Small intestine (tissue), 16 donors: ENCODE measurements around the gene PRKCE. TPM values are rescaled to one million over a fixed set of nuclear protein-coding genes. Genes with fewer than 3 reads are reported as not detected.
A peak's percentile ranks its signal among the peaks of the same experiment; 100 is the strongest.

Experiments used
- DNase-seq, 2 donors: peaks; one replicate each; pipeline versions ENCODE4 v3.0.0 to v3.0.0-alpha.2; 2013
- FAIRE-seq: peaks from 2 replicates; lab custom pipeline; 2012; peaks lifted over from hg19 to GRCh38; lab: Jason Lieb, UNC
- H3K27ac ChIP-seq, 3 donors: one replicate each; pipeline ENCODE4 v1.5.1; 2013; ENCODE audit warnings: low read length in 2 of 3, mild to moderate bottlenecking in 2 of 3, control low read depth in 1 of 3, inconsistent platforms in 1 of 3, low read depth in 1 of 3, moderate library complexity in 1 of 3
- H3K27me3 ChIP-seq, 3 donors: one replicate each; pipeline ENCODE4 v1.6.1; 2013; ENCODE audit warnings: low read length in 3 of 3, inconsistent platforms in 1 of 3; ENCODE audit not compliant: control insufficient read depth in 3 of 3, insufficient read depth in 3 of 3
- H3K36me3 ChIP-seq, 3 donors: one replicate each; pipeline ENCODE4 v1.6.1; 2013; ENCODE audit warnings: low read length in 3 of 3, inconsistent platforms in 1 of 3, low read depth in 1 of 3, mild to moderate bottlenecking in 1 of 3, moderate library complexity in 1 of 3; ENCODE audit not compliant: control insufficient read depth in 3 of 3, insufficient read depth in 2 of 3
- H3K4me1 ChIP-seq, 3 donors: one replicate each; pipeline ENCODE4 v1.6.1; 2013; ENCODE audit warnings: low read length in 2 of 3, inconsistent platforms in 1 of 3, low read depth in 1 of 3, mild to moderate bottlenecking in 1 of 3, moderate library complexity in 1 of 3; ENCODE audit not compliant: control insufficient read depth in 3 of 3, insufficient read depth in 2 of 3
- H3K4me3 ChIP-seq, 3 donors: one replicate each; pipeline ENCODE4 v1.5.1; 2013; ENCODE audit warnings: low read length in 3 of 3, control low read depth in 1 of 3, inconsistent platforms in 1 of 3, low read depth in 1 of 3, mild to moderate bottlenecking in 1 of 3, moderate library complexity in 1 of 3
- H3K9me3 ChIP-seq, 2 donors: one replicate each; pipeline ENCODE4 v1.6.1; 2013; ENCODE audit warnings: low read depth in 1 of 2, low read length in 1 of 2; ENCODE audit not compliant: control insufficient read depth in 2 of 2, insufficient read depth in 1 of 2
- WGBS, 3 donors: extraction: QIAGEN DNeasy Blood & Tissue Kit; methylation state at CpG; one replicate each; pipeline ENCODE4 v1.1.7; 2013; 5-methylcytosine and 5-hydroxymethylcytosine counted together
- long read RNA-seq, 10 donors: transcript quantifications; one replicate each; lab custom pipeline, GENCODE V29; 2026
- polyA plus RNA-seq, 4 donors: library from polyadenylated mRNA; stranded (reverse) in 3 of 4; unstranded in 1 of 4; fragments of 200-250 nt in 3 of 4; fragments of 120-200 nt in 1 of 4; gene quantifications; one replicate each; pipeline versions ENCODE4 v1.2.1 to v1.2.3, GENCODE V29; 2013
- donor health status: healthy with polysubstance abuse.
- donor health status: control.
- donor health status: control.
- donor health status: Bipolar disorder and iron deficiency.
- donor health status: healthy.

The PRKCE gene
- polyA plus RNA-seq = 1 to 10 TPM; 2.2 to 7.1 (median 5.4) TPM
- long read RNA-seq, donor 1 = 0 reads
- long read RNA-seq, donor 2 = 0 reads
- long read RNA-seq, donor 3 = 0 reads
- long read RNA-seq, donor 4 = 0 reads
- long read RNA-seq, donor 5 = 0 reads
- long read RNA-seq, donor 6 = 0 reads
- long read RNA-seq, donor 7 = 0 reads
- long read RNA-seq, donor 8 = 0 reads
- long read RNA-seq, donor 9 = 0 reads
- long read RNA-seq, donor 10, full-length matches to known transcripts = 1 of 1 reads
- long read RNA-seq, donor 10, partial matches to known transcripts = 0 of 1 reads
- long read RNA-seq, donor 10, other reads (novel, unspliced or antisense) = 0 of 1 reads

- Histone ChIP-seq H3K27me3 (no peaks in the 10 kb centered on the region), H3K4me3 (peak within 1 kb of the TSS; percentile 75 to 94 (median 80)), H3K36me3 (peaks cover 0 to 3% (median 3%) of the 10 kb centered on the region in 3 donors), H3K27ac (peak within 1 kb of the TSS; percentile 96 to 98 (median 97)), H3K4me1 (peaks cover 0 to 27% (median 4%) of the 10 kb centered on the region in 3 donors), H3K9me3 (no peaks in the 10 kb centered on the region)
- 0 to 1% (median 1%) methylated on average over 54 to 66 of the region's 66 CpGs for WGBS, 3 donors
- DNase-seq (peak; percentile 60 to 71), FAIRE-seq (no peak)
Observed at GRCh38 chr2:45651415-45652089, at the start of gene PRKCE. Gene PRKCE (plus strand): TSS chr2:45651675.

GRCh38 chr2:45602624-45603023 lies 48.9 kb upstream of the PRKCE start:
- Histone ChIP-seq H3K9me3 (no peaks in the 10 kb centered on the region), H3K4me1 (no peaks in the 10 kb centered on the region), H3K36me3 (peaks cover 13 to 15% (median 14%) of the 10 kb centered on the region in 3 donors), H3K27me3 (no peaks in the 10 kb centered on the region), H3K27ac (no peak overlapping the region), H3K4me3 (no peak overlapping the region)
- DNase-seq (no peak), FAIRE-seq (no peak)
- WGBS, 3 donors = 92 to 95% (median 95%) methylated on average over 2 of the region's 2 CpGs

DNA sequence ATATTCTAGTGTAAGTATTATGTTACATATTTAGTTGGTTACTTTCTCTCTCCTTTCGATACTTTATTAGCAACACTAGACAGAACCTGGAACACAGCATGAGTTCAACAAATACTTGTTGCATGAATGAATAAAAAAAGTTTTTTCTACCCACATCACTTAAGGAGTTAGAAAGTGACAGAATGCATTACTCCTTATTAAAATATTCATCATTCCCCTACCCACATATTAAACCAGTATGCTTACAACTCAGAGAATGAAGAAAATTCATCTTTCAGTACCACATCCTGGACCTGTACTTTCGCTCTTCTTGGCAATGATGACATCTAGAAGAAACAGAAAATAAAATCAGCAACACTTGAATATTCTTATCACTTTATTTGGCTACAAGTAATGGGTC lies 46.4 kb upstream of the PRKCE start:
- peaks cover 2 to 8% (median 4%) of the 10 kb centered on the region in 3 donors for H3K36me3 ChIP-seq
- H3K4me1 ChIP-seq = no peaks in the 10 kb centered on the region
- WGBS, 3 donors = 91 to 97% (median 95%) methylated on average over 2 of the region's 2 CpGs
- no peak for DNase-seq
- H3K9me3 ChIP-seq = no peaks in the 10 kb centered on the region
- H3K27ac ChIP-seq = no peak overlapping the region
- H3K4me3 ChIP-seq = no peak overlapping the region
- no peaks in the 10 kb centered on the region for H3K27me3 ChIP-seq
- no peak for FAIRE-seq

GRCh38 chr2:45606796-45607195 lies 44.7 kb upstream of the PRKCE start:
- H3K4me3 ChIP-seq = no peak overlapping the region
- H3K4me1 ChIP-seq = no peaks in the 10 kb centered on the region
- H3K36me3 ChIP-seq = peaks cover 0 to 4% (median 2%) of the 10 kb centered on the region in 3 donors
- DNase-seq = no peak
- H3K27ac ChIP-seq = no peak overlapping the region
- no peak for FAIRE-seq
- no peaks in the 10 kb centered on the region for H3K27me3 ChIP-seq
- WGBS, 3 donors = 82 to 91% (median 83%) methylated on average over 1 of the region's 1 CpG
- no peaks in the 10 kb centered on the region for H3K9me3 ChIP-seq

GRCh38 chr2:45607701-45608100 lies 43.8 kb upstream of the PRKCE start:
- no peak overlapping the region for H3K4me3 ChIP-seq
- H3K27me3 ChIP-seq = no peaks in the 10 kb centered on the region
- peaks cover 0 to 3% (median 2%) of the 10 kb centered on the region in 3 donors for H3K36me3 ChIP-seq
- 74 to 80% (median 79%) methylated on average over 1 of the region's 1 CpG for WGBS, 3 donors
- FAIRE-seq = no peak
- H3K4me1 ChIP-seq = no peaks in the 10 kb centered on the region
- H3K9me3 ChIP-seq = no peaks in the 10 kb centered on the region
- DNase-seq = peak; percentile 26
- H3K27ac ChIP-seq = no peak overlapping the region

GRCh38 chr2:45610281-45611019 lies 41.0 kb upstream of the PRKCE start:
- Histone ChIP-seq H3K27me3 (no peaks in the 10 kb centered on the region), H3K4me3 (peak overlapping the region; percentile 52 to 96 (median 65)), H3K9me3 (no peaks in the 10 kb centered on the region), H3K4me1 (no peaks in the 10 kb centered on the region), H3K27ac (peak overlapping the region; percentile 43 to 96 (median 83)), H3K36me3 (no peaks in the 10 kb centered on the region)
- DNase-seq (peak; percentile 85), FAIRE-seq (no peak)
- WGBS, 3 donors = 0 to 1% (median 1%) methylated on average over 23 of the region's 23 CpGs

GRCh38 chr2:45611020-45611859 lies 40.2 kb upstream of the PRKCE start, which contains the start of gene SRBD1:
Gene SRBD1 (minus strand): TSS chr2:45611267. CDS start chr2:45605441, 5,826 bp downstream.
- DNase-seq = peak; percentile 97 to 98
- Histone ChIP-seq H3K4me3 (peak within 1 kb of the TSS; percentile 52 to 96 (median 65)), H3K9me3 (no peaks in the 10 kb centered on the region), H3K36me3 (no peaks in the 10 kb centered on the region), H3K27ac (peak within 1 kb of the TSS; percentile 43 to 96 (median 83)), H3K27me3 (no peaks in the 10 kb centered on the region), H3K4me1 (no peaks in the 10 kb centered on the region)
- WGBS, 3 donors = 1 to 2% (median 2%) methylated on average over 44 of the region's 44 CpGs
- FAIRE-seq = no peak
